ENCODE results near the gene ADSS2. TPM values are rescaled to one million over a fixed set of nuclear protein-coding genes. Genes with fewer than 3 reads are reported as not detected.

ADSS2 gene
- total RNA-seq, 6 donors from 2014 or later: 26.3 to 70.0 (median 40.4) TPM

DNA sequence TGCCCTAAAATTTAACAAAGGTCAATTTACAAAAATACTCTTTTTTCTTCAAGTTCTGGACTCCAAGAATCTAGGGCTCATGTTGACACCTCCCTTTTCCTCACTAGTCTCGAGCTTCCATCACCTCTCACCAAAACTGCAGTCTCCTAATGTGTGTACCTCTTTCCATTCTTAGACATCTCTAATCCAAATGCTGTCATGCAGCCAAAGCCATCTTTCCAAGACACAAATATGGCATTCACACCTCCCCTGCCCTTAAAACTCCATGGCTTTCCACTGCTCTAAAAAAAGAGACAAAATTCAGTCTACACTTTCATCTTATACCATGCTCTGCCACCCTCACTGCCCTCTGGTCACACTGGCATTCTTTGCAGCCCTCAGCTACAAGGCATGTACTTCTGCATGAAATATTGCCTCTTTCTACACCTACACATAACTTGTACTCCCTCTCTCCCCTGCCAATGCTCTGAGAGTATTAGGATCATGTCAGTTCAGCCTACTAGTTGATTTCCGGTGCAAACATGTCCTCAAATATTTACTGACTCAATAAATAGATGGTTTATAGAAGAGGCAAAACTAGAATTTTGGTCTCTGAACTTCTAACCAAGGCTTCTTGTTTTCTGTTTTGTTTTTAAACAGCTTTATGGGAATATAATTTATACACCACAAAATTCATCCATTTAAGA lies 26.9 kb downstream of the ADSS2 start:
- ATAC-seq (ENCODE audit: low FRiP score in 2 of 2) (no peak), DNase-seq (no peak)
- Histone ChIP-seq H3K9me3 (no peaks in the 10 kb centered on the region), H3K27me3 (no peaks in the 10 kb centered on the region), H3K4me1 (no peaks in the 10 kb centered on the region), H3K36me3 (peaks cover 3 to 48% (median 10%) of the 10 kb centered on the region in 4 donors), H3K4me3 (no peak overlapping the region), H3K27ac (no peak overlapping the region)
- TF ChIP-seq, protein P1, sequence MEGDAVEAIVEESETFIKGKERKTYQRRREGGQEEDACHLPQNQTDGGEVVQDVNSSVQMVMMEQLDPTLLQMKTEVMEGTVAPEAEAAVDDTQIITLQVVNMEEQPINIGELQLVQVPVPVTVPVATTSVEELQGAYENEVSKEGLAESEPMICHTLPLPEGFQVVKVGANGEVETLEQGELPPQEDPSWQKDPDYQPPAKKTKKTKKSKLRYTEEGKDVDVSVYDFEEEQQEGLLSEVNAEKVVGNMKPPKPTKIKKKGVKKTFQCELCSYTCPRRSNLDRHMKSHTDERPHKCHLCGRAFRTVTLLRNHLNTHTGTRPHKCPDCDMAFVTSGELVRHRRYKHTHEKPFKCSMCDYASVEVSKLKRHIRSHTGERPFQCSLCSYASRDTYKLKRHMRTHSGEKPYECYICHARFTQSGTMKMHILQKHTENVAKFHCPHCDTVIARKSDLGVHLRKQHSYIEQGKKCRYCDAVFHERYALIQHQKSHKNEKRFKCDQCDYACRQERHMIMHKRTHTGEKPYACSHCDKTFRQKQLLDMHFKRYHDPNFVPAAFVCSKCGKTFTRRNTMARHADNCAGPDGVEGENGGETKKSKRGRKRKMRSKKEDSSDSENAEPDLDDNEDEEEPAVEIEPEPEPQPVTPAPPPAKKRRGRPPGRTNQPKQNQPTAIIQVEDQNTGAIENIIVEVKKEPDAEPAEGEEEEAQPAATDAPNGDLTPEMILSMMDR (IDR thresholded peaks at IDR 0.05): no peak
- TF ChIP-seq POLR2A (IDR thresholded peaks at IDR 0.05) (no peak), EP300 (IDR thresholded peaks at IDR 0.05) (no peak), POLR2AphosphoS5 (IDR thresholded peaks at IDR 0.05) (no peak)
- 72 to 75% methylated on average over 2 of the region's 2 CpGs for WGBS, 2 donors

DNA sequence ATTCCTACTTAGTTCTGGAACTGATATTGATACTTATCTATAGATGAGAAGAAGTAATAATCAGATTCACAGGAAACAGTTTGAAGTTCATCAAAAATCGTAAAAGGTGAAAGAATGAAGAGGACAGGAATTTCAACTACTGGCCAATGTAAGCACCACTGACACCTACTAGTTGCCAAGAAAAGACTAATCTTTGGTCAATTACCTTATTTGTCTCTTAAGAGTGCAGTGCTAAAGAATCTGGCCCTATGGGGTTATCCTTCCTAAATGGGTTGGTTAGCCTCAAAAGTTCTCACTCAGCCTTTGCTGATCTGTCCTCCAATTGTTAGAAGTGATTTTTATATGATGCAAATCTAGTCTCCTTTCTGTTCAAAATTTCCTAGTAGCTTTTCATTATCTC lies 29.5 kb downstream of the ADSS2 start:
- 75 to 93% methylated on average over 1 of the region's 1 CpG for WGBS, 2 donors
- Histone ChIP-seq H3K4me3 (no peak overlapping the region), H3K27me3 (no peaks in the 10 kb centered on the region), H3K27ac (no peak overlapping the region), H3K36me3 (peaks cover 3 to 62% (median 17%) of the 10 kb centered on the region in 4 donors), H3K9me3 (no peaks in the 10 kb centered on the region), H3K4me1 (no peaks in the 10 kb centered on the region)
- DNase-seq: no peak
- ATAC-seq (ENCODE audit: low FRiP score in 2 of 2): no peak
- TF ChIP-seq POLR2AphosphoS5 (IDR thresholded peaks at IDR 0.05): no peak
- TF ChIP-seq, protein P1 (IDR thresholded peaks at IDR 0.05): no peak
- no peak for TF ChIP-seq POLR2A (IDR thresholded peaks at IDR 0.05)
- no peak for TF ChIP-seq EP300 (IDR thresholded peaks at IDR 0.05)

DNA sequence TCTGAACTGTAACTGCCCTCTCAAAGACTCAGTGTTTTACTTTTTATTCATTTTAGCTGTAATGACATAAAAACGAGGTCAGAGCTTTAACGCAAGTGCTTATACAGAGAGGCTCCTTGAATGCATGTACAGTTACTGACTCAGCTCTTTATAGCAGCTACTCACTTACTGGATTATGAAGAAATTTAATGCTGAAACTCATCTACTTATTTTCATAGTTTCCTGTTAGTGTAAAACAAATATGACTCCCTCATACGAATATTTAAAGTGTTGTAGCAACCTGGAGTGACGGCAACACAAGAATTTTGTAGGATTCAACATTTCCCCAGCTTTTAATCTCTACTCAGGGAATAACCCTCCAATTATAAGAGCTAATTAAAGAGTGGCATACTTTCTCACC lies 32.7 kb downstream of the ADSS2 start:
- TF ChIP-seq EP300 (IDR thresholded peaks at IDR 0.05) (no peak), POLR2A (IDR thresholded peaks at IDR 0.05) (no peak), POLR2AphosphoS5 (IDR thresholded peaks at IDR 0.05) (no peak)
- TF ChIP-seq, protein P1 (IDR thresholded peaks at IDR 0.05): no peak
- ATAC-seq (ENCODE audit: low FRiP score in 2 of 2): no peak
- no peak for DNase-seq
- H3K4me1 ChIP-seq: no peaks in the 10 kb centered on the region
- no peak overlapping the region for H3K4me3 ChIP-seq
- H3K27me3 ChIP-seq: no peaks in the 10 kb centered on the region
- no peak overlapping the region for H3K27ac ChIP-seq
- peaks cover 6 to 91% (median 42%) of the 10 kb centered on the region in 4 donors for H3K36me3 ChIP-seq
- 69% methylated on average over 4 of the region's 4 CpGs for WGBS, 2 donors
- H3K9me3 ChIP-seq: no peaks in the 10 kb centered on the region

DNA sequence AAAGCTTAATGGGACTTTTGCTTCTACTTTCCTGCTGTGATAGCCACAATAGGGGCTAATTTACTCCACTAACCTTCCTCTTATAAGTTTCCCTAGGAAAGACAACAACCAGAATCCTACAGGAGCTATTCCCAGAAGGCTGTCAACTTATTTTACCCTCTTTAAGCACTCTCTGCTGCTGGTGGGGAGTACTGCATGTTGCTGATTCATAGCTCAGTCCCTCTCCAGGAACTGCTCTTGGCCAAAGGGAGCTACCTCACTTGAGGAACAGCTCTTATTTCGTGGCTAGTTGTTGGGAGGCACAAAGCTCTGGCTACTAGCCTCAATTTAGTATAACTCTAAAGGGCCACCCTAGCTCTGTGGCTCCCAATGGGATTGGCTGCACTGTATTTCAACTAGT lies 37.2 kb downstream of the ADSS2 start:
- ATAC-seq (ENCODE audit: low FRiP score in 2 of 2): no peak
- peaks cover 8 to 87% (median 53%) of the 10 kb centered on the region in 4 donors for H3K36me3 ChIP-seq
- WGBS, 2 donors: 74 to 100% methylated on average over 1 of the region's 1 CpG
- peak overlapping the region in 1 of 4 donors; percentile 1 for H3K27ac ChIP-seq
- no peaks in the 10 kb centered on the region for H3K4me1 ChIP-seq
- H3K9me3 ChIP-seq: no peaks in the 10 kb centered on the region
- no peak overlapping the region for H3K4me3 ChIP-seq
- TF ChIP-seq, protein P1 (IDR thresholded peaks at IDR 0.05): peak in 2 of 6 experiments; percentile 9 to 21
- TF ChIP-seq POLR2AphosphoS5 (IDR thresholded peaks at IDR 0.05): no peak
- H3K27me3 ChIP-seq: no peaks in the 10 kb centered on the region
- peak in 1 of 2 donors; percentile 56 for DNase-seq

DNA sequence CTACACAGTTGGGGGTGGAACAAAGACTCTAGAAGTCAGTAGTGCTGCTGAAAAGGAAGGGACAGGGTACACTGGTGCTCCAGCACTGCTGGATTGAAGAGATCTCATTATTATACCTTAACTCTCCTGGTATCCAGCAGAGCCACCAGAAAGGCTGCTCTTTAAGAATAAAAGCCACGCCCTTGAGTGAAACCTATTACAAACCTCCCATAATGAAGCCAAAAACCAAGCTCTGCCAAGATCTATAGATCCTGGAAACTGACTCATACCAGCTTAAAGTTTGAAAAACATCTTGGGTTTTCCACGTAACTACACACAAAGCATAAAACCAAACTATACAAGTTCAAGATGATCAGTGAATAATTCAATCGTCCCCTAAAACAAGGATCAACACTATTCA lies 38.0 kb downstream of the ADSS2 start:
- ATAC-seq (ENCODE audit: low FRiP score in 2 of 2) (no peak), DNase-seq (no peak)
- H3K9me3 ChIP-seq: no peaks in the 10 kb centered on the region
- TF ChIP-seq, protein P1 (IDR thresholded peaks at IDR 0.05): no peak
- TF ChIP-seq EP300 (IDR thresholded peaks at IDR 0.05) (no peak), POLR2AphosphoS5 (IDR thresholded peaks at IDR 0.05) (no peak), POLR2A (IDR thresholded peaks at IDR 0.05) (no peak)
- 93 to 100% methylated on average over 3 of the region's 3 CpGs for WGBS, 2 donors
- no peak overlapping the region for H3K4me3 ChIP-seq
- H3K36me3 ChIP-seq: peaks cover 8 to 90% (median 53%) of the 10 kb centered on the region in 4 donors
- H3K4me1 ChIP-seq: no peaks in the 10 kb centered on the region
- no peaks in the 10 kb centered on the region for H3K27me3 ChIP-seq
- H3K27ac ChIP-seq: no peak overlapping the region

All from upper lobe of left lung (tissue), 6 donors.